Keratinocyte (primary cell): ENCODE data around the gene FBXO34. TPM values are rescaled to one million over a fixed set of nuclear protein-coding genes. Genes with fewer than 3 reads are reported as not detected.

Source experiments
- DNase-seq: peaks from one replicate; pipeline ENCODE4 v3.0.0-alpha.2; 2011; ENCODE audit warnings: low read depth, missing footprints, low spot score
- FAIRE-seq: peaks from 2 replicates; lab custom pipeline; 2011; peaks lifted over from hg19 to GRCh38; lab: Jason Lieb, UNC
- H2AFZ ChIP-seq: 2 replicates; pipeline ENCODE4 v1.6.0; 2012; ENCODE audit warnings: low read length, control low read depth, inconsistent platforms; ENCODE audit not compliant: control insufficient read depth
- H3K27ac ChIP-seq: 2 replicates; pipeline ENCODE4 v1.5.1; 2011; ENCODE audit warnings: low read length; ENCODE audit not compliant: control insufficient read depth, insufficient read depth
- H3K27me3 ChIP-seq: 3 replicates; pipeline ENCODE4 v1.6.0; 2011; ENCODE audit warnings: low read length; ENCODE audit not compliant: control insufficient read depth, insufficient read depth; ENCODE audit errors: extremely low read depth
- H3K36me3 ChIP-seq, 2 experiments: 2 replicates in 1 of 2; 3 replicates in 1 of 2; pipeline ENCODE4 v1.5.1; 2011; ENCODE audit warnings: low read length in 2 of 2, mild to moderate bottlenecking in 1 of 2; ENCODE audit not compliant: control insufficient read depth in 2 of 2, insufficient read depth in 2 of 2; ENCODE audit errors: extremely low read depth in 1 of 2
- H3K4me1 ChIP-seq: 3 replicates; pipeline ENCODE4 v1.5.1; 2011; ENCODE audit warnings: low read length; ENCODE audit not compliant: control insufficient read depth, insufficient read depth; ENCODE audit errors: extremely low read depth
- H3K4me2 ChIP-seq: 3 replicates; pipeline ENCODE4 v1.6.0; 2011; ENCODE audit warnings: low read depth, low read length; ENCODE audit not compliant: control insufficient read depth, insufficient read depth; ENCODE audit errors: extremely low read depth
- H3K4me3 ChIP-seq, 3 experiments: fragments of 200-600 bp in 1 of 3; sonication (generic) in 1 of 3; 2 replicates in 2 of 3; 3 replicates in 1 of 3; pipeline ENCODE4 v1.5.1; 2011 to 2016; ENCODE audit warnings: low read length in 3 of 3, mild to moderate bottlenecking in 3 of 3, control low read depth in 2 of 3, inconsistent platforms in 1 of 3, low read depth in 1 of 3, mixed read lengths in 1 of 3, mixed run types in 1 of 3, moderate library complexity in 1 of 3; ENCODE audit not compliant: control insufficient read depth in 2 of 3, insufficient read depth in 2 of 3; ENCODE audit errors: extremely low read depth in 1 of 3
- H3K79me2 ChIP-seq: 2 replicates; pipeline ENCODE4 v1.6.0; 2012; ENCODE audit warnings: low read length; ENCODE audit not compliant: control insufficient read depth, insufficient read depth
- H3K9ac ChIP-seq: 3 replicates; pipeline ENCODE4 v1.6.0; 2011; ENCODE audit warnings: low read length; ENCODE audit not compliant: control insufficient read depth, insufficient read depth; ENCODE audit errors: extremely low read depth
- H3K9me1 ChIP-seq: 3 replicates; pipeline ENCODE4 v1.6.0; 2011; ENCODE audit warnings: low read length; ENCODE audit not compliant: control insufficient read depth, insufficient read depth; ENCODE audit errors: extremely low read depth
- H3K9me3 ChIP-seq: 2 replicates; pipeline ENCODE4 v1.5.1; 2012; ENCODE audit warnings: low read depth, low read length; ENCODE audit not compliant: control insufficient read depth
- H4K20me1 ChIP-seq: 3 replicates; pipeline ENCODE4 v1.6.0; 2011; ENCODE audit warnings: low read length; ENCODE audit not compliant: control insufficient read depth, insufficient read depth; ENCODE audit errors: extremely low read depth
- CTCF ChIP-seq, 3 experiments: IDR thresholded peaks in 1 of 3; conservative IDR thresholded peaks in 1 of 3; optimal IDR thresholded peaks in 1 of 3; 2 replicates in 2 of 3; 3 replicates in 1 of 3; pipeline versions ENCODE3 to v1.5.1; 2011; ENCODE audit warnings: low read length in 3 of 3, mild to moderate bottlenecking in 3 of 3, moderate library complexity in 2 of 3, control low read depth in 1 of 3, inconsistent platforms in 1 of 3; ENCODE audit not compliant: insufficient read depth in 2 of 3; ENCODE audit errors: extremely low read depth in 1 of 3
- EZH2 ChIP-seq: IDR thresholded peaks from one replicate; pipeline ENCODE4 v1.6.1; 2012; ENCODE audit warnings: inconsistent platforms, mild to moderate bottlenecking, low read length, moderate library complexity
- dilution Hi-C: fragments of 300-500 bp; cut with MboI; formaldehyde crosslinking; loops from one replicate; pipeline ENCODE4 v1.7.0; 2020; ENCODE audit warnings: low sequenced_read_pairs; ENCODE audit not compliant: extremely low pct_ligation_motif_present
- polyA plus RNA-seq, 5 experiments: library from polyadenylated mRNA; depleted of rRNA in 3 of 5; stranded (reverse) in 3 of 5; stranded (forward) in 1 of 5; unstranded in 1 of 5; fragments of >200 nt; gene quantifications; 1 replicate in 1 of 5; 2 replicates in 3 of 5; 3 replicates in 1 of 5; pipeline versions ENCODE4 v1.2.1 to v1.2.3, GENCODE V29; 2011 to 2012; ENCODE audit warnings: missing spikeins in 2 of 5, low read depth in 1 of 5, low replicate concordance in 1 of 5

The FBXO34 gene
- polyA plus RNA-seq, 1 donor (not counting 4 experiments of a cell fraction or from before 2014, with no cell fraction given), result 18.0 TPM

- H3K9me1 ChIP-seq, result no peaks in the 10 kb centered on the region
- DNase-seq (no peak), FAIRE-seq (no peak)
- H2AFZ ChIP-seq, result no peak overlapping the region
- no peaks in the 10 kb centered on the region for H3K27me3 ChIP-seq
- H3K4me3 ChIP-seq, result no peak overlapping the region
- no peak overlapping the region for H3K4me2 ChIP-seq
- H3K9me3 ChIP-seq, result no peaks in the 10 kb centered on the region
- H3K79me2 ChIP-seq, result peaks cover 13% of the 10 kb centered on the region
- peaks cover 8% of the 10 kb centered on the region for H3K4me1 ChIP-seq
- no peak overlapping the region for H3K9ac ChIP-seq
- no peaks in the 10 kb centered on the region for H3K36me3 ChIP-seq
- H4K20me1 ChIP-seq, result no peaks in the 10 kb centered on the region
- no peak overlapping the region for H3K27ac ChIP-seq
- TF ChIP-seq CTCF (optimal IDR thresholded peaks at IDR 0.05 in 1 of 3, IDR thresholded peaks at IDR 0.05 in 1 of 3, conservative IDR thresholded peaks at IDR 0.05 in 1 of 3; ENCODE audit: extremely low read depth in 1 of 3, insufficient read depth in 2 of 3, low read length in 3 of 3), result no peak
- TF ChIP-seq EZH2, result no peak
- dilution Hi-C loops, result no loop called here
These were observed 3.4 kb upstream of the FBXO34 start for GRCh38 chr14:55267820-55268219.

GRCh38 chr14:55271572-55272298, 514 bp downstream of the FBXO34 start:
- Histone ChIP-seq H3K4me3 (peak overlapping the region; percentile 81 to 94 (median 92)), H2AFZ (peak overlapping the region; percentile 90), H3K9me3 (no peaks in the 10 kb centered on the region), H3K79me2 (peaks cover 46% of the 10 kb centered on the region), H3K9ac (peak overlapping the region; percentile 97), H3K9me1 (no peaks in the 10 kb centered on the region), H3K27me3 (no peaks in the 10 kb centered on the region), H3K36me3 (no peaks in the 10 kb centered on the region), H3K4me1 (peaks cover 28% of the 10 kb centered on the region), H3K27ac (peak overlapping the region; percentile 94), H3K4me2 (peak overlapping the region; percentile 93), H4K20me1 (peaks cover 3% of the 10 kb centered on the region)
- DNase-seq, result peak; percentile 45
- FAIRE-seq, result no peak
- dilution Hi-C loops, result no loop called here
- TF ChIP-seq CTCF (optimal IDR thresholded peaks at IDR 0.05 in 1 of 3, IDR thresholded peaks at IDR 0.05 in 1 of 3, conservative IDR thresholded peaks at IDR 0.05 in 1 of 3; ENCODE audit: extremely low read depth in 1 of 3, insufficient read depth in 2 of 3, low read length in 3 of 3) (no peak), EZH2 (no peak)
